Epithelial cell of esophagus (primary cell): ENCODE data around the gene KCNMB1.

Experiments used
- DNase-seq: peaks from one replicate; pipeline ENCODE4 v3.0.0; 2010; ENCODE audit warnings: low read depth
- H3K4me3 ChIP-seq: 2 replicates; pipeline ENCODE4 v1.5.1; 2011; ENCODE audit warnings: mild to moderate bottlenecking, low read length, control low read depth
- CTCF ChIP-seq: IDR thresholded peaks from 2 replicates; pipeline ENCODE4 v1.5.1; 2011; ENCODE audit warnings: low read depth, mild to moderate bottlenecking, low read length, control low read depth, inconsistent platforms; ENCODE audit not compliant: insufficient read depth; ENCODE audit errors: missing control alignments

The KCNMB1 gene

GRCh38 chr5:170353011-170353761 is 36.0 kb downstream of the KCNMB1 start:
- no peak overlapping the region for H3K4me3 ChIP-seq
- DNase-seq, result no peak
- TF ChIP-seq CTCF, result no peak

DNA sequence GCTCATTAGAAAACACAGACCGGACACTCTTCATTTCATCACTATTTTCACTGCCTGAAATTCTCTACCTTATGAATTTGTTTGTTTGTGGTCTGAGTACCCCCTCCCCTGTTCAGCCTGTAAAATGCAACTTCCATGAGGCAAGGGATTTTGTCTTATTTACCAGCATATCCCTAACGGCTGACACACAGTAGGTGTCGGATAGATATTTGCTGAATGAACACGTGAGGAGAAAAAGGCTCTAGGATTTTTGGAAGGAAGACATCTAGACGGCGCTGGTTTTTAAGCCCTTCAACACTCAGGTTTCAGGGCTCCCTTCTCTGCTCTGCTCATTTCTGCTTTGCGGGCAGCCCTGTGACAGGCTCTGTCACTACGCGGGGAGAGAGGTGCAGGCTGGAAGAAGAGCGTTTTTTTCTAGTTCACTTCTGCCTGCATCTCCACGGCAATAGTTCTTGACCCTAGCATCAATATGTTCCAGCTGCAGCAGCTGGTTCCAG is 41.0 kb downstream of the KCNMB1 start:
- no peak overlapping the region for H3K4me3 ChIP-seq
- DNase-seq, result no peak
- no peak for TF ChIP-seq CTCF

GRCh38 chr5:170347022-170347567 is 42.1 kb downstream of the KCNMB1 start:
- no peak for DNase-seq
- no peak for TF ChIP-seq CTCF
- no peak overlapping the region for H3K4me3 ChIP-seq

GRCh38 chr5:170345971-170346370 is 43.2 kb downstream of the KCNMB1 start:
- H3K4me3 ChIP-seq, result no peak overlapping the region
- DNase-seq, result no peak
- no peak for TF ChIP-seq CTCF

GRCh38 chr5:170343177-170343576 is 46.0 kb downstream of the KCNMB1 start:
- TF ChIP-seq CTCF, result no peak
- DNase-seq, result no peak
- H3K4me3 ChIP-seq, result no peak overlapping the region

DNA sequence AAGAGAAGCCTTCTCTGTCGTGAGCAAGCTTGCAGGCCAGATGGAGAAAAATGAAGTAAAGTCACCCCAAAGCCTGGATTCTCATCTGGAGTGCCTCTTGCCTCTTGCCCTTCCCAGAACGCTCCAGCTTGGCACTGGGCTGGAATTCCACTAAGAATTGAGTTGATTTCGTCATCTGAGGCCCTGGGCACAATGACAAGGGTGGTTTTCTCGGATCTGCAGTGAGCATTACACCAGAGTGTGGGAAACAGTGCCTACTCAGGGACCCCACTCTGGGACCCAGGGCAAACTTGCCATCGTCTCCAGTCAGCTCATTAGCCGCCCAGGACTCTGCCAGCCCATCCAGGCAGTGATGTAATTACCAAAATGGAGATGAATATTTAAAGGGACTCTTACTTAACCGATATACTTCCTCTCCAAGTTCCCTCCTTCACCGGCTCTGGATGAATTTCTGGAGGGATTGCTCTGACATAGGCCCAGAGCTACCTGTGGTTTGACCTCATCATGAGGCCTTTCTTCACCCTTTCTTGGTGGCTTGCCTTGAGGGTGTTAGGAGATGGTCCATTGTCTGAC is 46.9 kb downstream of the KCNMB1 start:
- no peak for TF ChIP-seq CTCF
- no peak overlapping the region for H3K4me3 ChIP-seq
- DNase-seq, result no peak
